ENCODE results near the gene ADCY5.
"Not testable (repeated sequence)": the region's sequence is repeated elsewhere in the genome, so short reads cannot be mapped to it uniquely, and the experiment has no call there.

DNA sequence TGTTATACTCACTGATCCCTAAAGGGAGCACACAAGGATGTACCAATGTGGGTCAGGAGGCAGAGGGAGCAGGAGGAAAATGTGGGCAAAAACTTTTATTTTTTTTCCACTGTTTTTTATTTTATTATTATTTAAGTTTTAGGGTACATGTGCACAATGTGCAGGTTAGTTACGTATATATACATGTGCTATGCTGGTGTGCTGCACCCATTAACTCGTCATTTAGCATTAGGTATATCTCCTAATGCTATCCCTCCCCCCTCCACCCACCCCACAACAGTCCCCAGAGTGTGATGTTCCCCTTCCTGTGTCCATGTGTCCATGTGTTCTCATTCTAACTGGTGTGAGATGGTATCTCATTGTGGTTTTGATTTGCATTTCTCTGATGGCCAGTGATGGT lies 209.7 kb downstream of the ADCY5 start:
- TF ChIP-seq, protein P1, sequence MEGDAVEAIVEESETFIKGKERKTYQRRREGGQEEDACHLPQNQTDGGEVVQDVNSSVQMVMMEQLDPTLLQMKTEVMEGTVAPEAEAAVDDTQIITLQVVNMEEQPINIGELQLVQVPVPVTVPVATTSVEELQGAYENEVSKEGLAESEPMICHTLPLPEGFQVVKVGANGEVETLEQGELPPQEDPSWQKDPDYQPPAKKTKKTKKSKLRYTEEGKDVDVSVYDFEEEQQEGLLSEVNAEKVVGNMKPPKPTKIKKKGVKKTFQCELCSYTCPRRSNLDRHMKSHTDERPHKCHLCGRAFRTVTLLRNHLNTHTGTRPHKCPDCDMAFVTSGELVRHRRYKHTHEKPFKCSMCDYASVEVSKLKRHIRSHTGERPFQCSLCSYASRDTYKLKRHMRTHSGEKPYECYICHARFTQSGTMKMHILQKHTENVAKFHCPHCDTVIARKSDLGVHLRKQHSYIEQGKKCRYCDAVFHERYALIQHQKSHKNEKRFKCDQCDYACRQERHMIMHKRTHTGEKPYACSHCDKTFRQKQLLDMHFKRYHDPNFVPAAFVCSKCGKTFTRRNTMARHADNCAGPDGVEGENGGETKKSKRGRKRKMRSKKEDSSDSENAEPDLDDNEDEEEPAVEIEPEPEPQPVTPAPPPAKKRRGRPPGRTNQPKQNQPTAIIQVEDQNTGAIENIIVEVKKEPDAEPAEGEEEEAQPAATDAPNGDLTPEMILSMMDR (IDR thresholded peaks at IDR 0.05) = not testable (repeated sequence)
- not testable (repeated sequence) for TF ChIP-seq EZH2 (IDR thresholded peaks at IDR 0.05; ENCODE audit: borderline replicate concordance, insufficient read depth, low read depth, low read length, poor library complexity, severe bottlenecking)
